HepG2 (cell line): ENCODE data around the gene MTR. TPM values are rescaled to one million over a fixed set of nuclear protein-coding genes. Genes with fewer than 3 reads are reported as not detected.

Source experiments
- ATAC-seq: fragments of 200-7000 bp; cut with Tn5 transposase; 3 replicates; pipeline ENCODE4 v1.9.1; 2020; ENCODE audit warnings: mild to moderate bottlenecking, moderate library complexity
- BruUV-seq: library from RNA; stranded (reverse); fragments of 400-500 nt; replicated peaks from 2 replicates; lab custom pipeline; 2021; lab: Mats Ljungman, UMichigan
- CTCF ChIA-PET: fragments of 300-600 bp; formaldehyde crosslinking; extraction: SDS; loops from one replicate; lab custom pipeline; 2021; ENCODE audit warnings: low total read pairs, inconsistent platforms, low intra/inter-chr PET ratio; lab: Yijun Ruan, JAX
- POLR2A ChIA-PET: fragments of 350-600 bp; sonication (Branson Sonifier 250); formaldehyde crosslinking; loops from one replicate; lab custom pipeline; 2020; ENCODE audit warnings: antibody characterized with exemption, inconsistent platforms; lab: Yijun Ruan, JAX
- DNase-seq: peaks from one replicate; pipeline ENCODE4 v3.0.0-alpha.2; 2015; ENCODE audit warnings: low spot score
- FAIRE-seq: peaks from 3 replicates; lab custom pipeline; 2011; peaks lifted over from hg19 to GRCh38; lab: Jason Lieb, UNC
- H2AFZ ChIP-seq: one replicate; pipeline ENCODE4 v1.6.1; 2011; ENCODE audit warnings: low read length, inconsistent platforms
- H3K27ac ChIP-seq: fragments of 300-600 bp; 3 replicates; pipeline ENCODE4 v1.8.0; 2011; ENCODE audit warnings: mixed run types, mild to moderate bottlenecking, mixed read lengths, low read length, inconsistent platforms; ENCODE audit not compliant: insufficient read depth; ENCODE audit errors: extremely low read length
- H3K27me3 ChIP-seq, 2 experiments: fragments of 200-600 bp in 1 of 2; 2 replicates in 1 of 2; 3 replicates in 1 of 2; pipeline versions ENCODE4 v1.6.0 to v1.8.0; 2011; ENCODE audit warnings: low read length in 2 of 2, mild to moderate bottlenecking in 2 of 2, moderate library complexity in 2 of 2, inconsistent platforms in 1 of 2; ENCODE audit not compliant: insufficient read depth in 2 of 2, control insufficient read depth in 1 of 2
- H3K36me3 ChIP-seq, 2 experiments: fragments of 200-600 bp in 1 of 2; replicated peaks in 1 of 2; 2 replicates in 1 of 2; 3 replicates in 1 of 2; pipeline versions ENCODE4 v1.5.1 to v1.8.0; 2011; ENCODE audit warnings: low read length in 2 of 2, inconsistent platforms in 1 of 2; ENCODE audit not compliant: insufficient read depth in 2 of 2, control insufficient read depth in 1 of 2
- H3K4me1 ChIP-seq: 2 replicates; pipeline ENCODE4 v1.5.1; 2012; ENCODE audit warnings: low read length, inconsistent platforms; ENCODE audit not compliant: insufficient read depth
- H3K4me2 ChIP-seq: 2 replicates; pipeline ENCODE4 v1.6.0; 2011; ENCODE audit warnings: low read depth, low read length, inconsistent platforms
- H3K4me3 ChIP-seq, 3 experiments: fragments of 200-600 bp in 1 of 3; sonication (generic), shearing (Covaris generic) in 1 of 3; replicated peaks in 1 of 3; 2 replicates each; pipeline ENCODE4 v1.5.1; 2011 to 2016; ENCODE audit warnings: low read length in 3 of 3, inconsistent platforms in 2 of 3, low read depth in 2 of 3, mild to moderate bottlenecking in 2 of 3, control low read depth in 1 of 3, mixed read lengths in 1 of 3; ENCODE audit not compliant: insufficient read depth in 1 of 3
- H3K79me2 ChIP-seq: one replicate; pipeline ENCODE4 v1.6.1; 2011; ENCODE audit warnings: low read length, inconsistent platforms; ENCODE audit not compliant: insufficient read depth
- H3K9ac ChIP-seq: 2 replicates; pipeline ENCODE4 v1.6.0; 2011; ENCODE audit warnings: mild to moderate bottlenecking, low read depth, low read length, inconsistent platforms; ENCODE audit not compliant: insufficient read depth
- H3K9me3 ChIP-seq: 2 replicates; pipeline ENCODE4 v1.5.1; 2012; ENCODE audit warnings: mild to moderate bottlenecking, low read length
- H4K20me1 ChIP-seq: 2 replicates; pipeline ENCODE4 v1.6.0; 2011; ENCODE audit warnings: inconsistent platforms, mild to moderate bottlenecking, low read length, moderate library complexity; ENCODE audit not compliant: insufficient read depth
- MED1 ChIP-seq: sonication (generic); formaldehyde crosslinking; IDR thresholded peaks from 2 replicates; pipeline ENCODE4 v1.4.0; 2020; ENCODE audit warnings: missing genetic modification reagents
- MED13 ChIP-seq: sonication (generic); formaldehyde crosslinking; IDR thresholded peaks from 2 replicates; pipeline ENCODE4 v1.5.0; 2020; ENCODE audit warnings: missing genetic modification reagents
- MIER3 ChIP-seq: IDR thresholded peaks from 2 replicates; pipeline ENCODE4 v1.6.1; 2016; ENCODE audit warnings: missing compliant biosample characterization, borderline replicate concordance
- MXD1 ChIP-seq: sonication (generic); formaldehyde crosslinking; IDR thresholded peaks from 2 replicates; pipeline ENCODE4 v1.4.0; 2020; ENCODE audit warnings: mild to moderate bottlenecking, missing genetic modification reagents
- PLSCR1 ChIP-seq: sonication (generic); formaldehyde crosslinking; IDR thresholded peaks from 2 replicates; pipeline ENCODE4 v1.5.0; 2020; ENCODE audit warnings: missing genetic modification reagents, mild to moderate bottlenecking, borderline replicate concordance
- RBFOX2 ChIP-seq: fragments of 200-400 bp; formaldehyde crosslinking; IDR thresholded peaks from 2 replicates; pipeline ENCODE4 v1.6.1; 2017; ENCODE audit warnings: low read depth, mild to moderate bottlenecking, low read length
- RFXAP ChIP-seq: sonication (generic); formaldehyde crosslinking; IDR thresholded peaks from 2 replicates; pipeline ENCODE4 v1.4.0; 2020; ENCODE audit warnings: missing genetic modification reagents, borderline replicate concordance
- SMARCE1 ChIP-seq: fragments of 450-650 bp; IDR thresholded peaks from 2 replicates; pipeline ENCODE4 v1.6.1; 2017; ENCODE audit warnings: borderline replicate concordance
- ZNF18 ChIP-seq: sonication (generic); formaldehyde crosslinking; IDR thresholded peaks from 2 replicates; pipeline ENCODE4 v1.8.0; 2022; ENCODE audit warnings: mild to moderate bottlenecking, missing genetic modification reagents; ENCODE audit not compliant: insufficient replicate concordance
- ZNF275 ChIP-seq: sonication (generic); formaldehyde crosslinking; IDR thresholded peaks from 2 replicates; pipeline ENCODE4 v1.8.0; 2022; ENCODE audit warnings: missing genetic modification reagents, mild to moderate bottlenecking, inconsistent platforms, borderline replicate concordance
- ZNF484 ChIP-seq: sonication (generic); formaldehyde crosslinking; IDR thresholded peaks from 2 replicates; pipeline ENCODE4 v1.5.1; 2020; ENCODE audit warnings: mild to moderate bottlenecking, low read depth, missing genetic modification reagents, borderline replicate concordance
- ZNF557 ChIP-seq: sonication (generic); formaldehyde crosslinking; IDR thresholded peaks from 2 replicates; pipeline ENCODE4 v1.4.0; 2020; ENCODE audit warnings: missing genetic modification reagents
- ZNF772 ChIP-seq: sonication (generic); formaldehyde crosslinking; IDR thresholded peaks from 2 replicates; pipeline ENCODE4 v1.5.0; 2020; ENCODE audit warnings: mild to moderate bottlenecking, missing genetic modification reagents
- WGBS: methylation state at CpG from one replicate; pipeline ENCODE4 v1.1.6; 2017; ENCODE audit warnings: low lambda C conversion rate; 5-methylcytosine and 5-hydroxymethylcytosine counted together
- in situ Hi-C: cut with HindIII; loops from 2 replicates; pipeline ENCODE4 v1.10.0; 2017; ENCODE audit warnings: low pct_unique_long_range_greater_than_20kb; ENCODE audit not compliant: extremely low pct_ligation_motif_present
- intact Hi-C: fragments of 100-400 bp; cut with micrococcal nuclease; formaldehyde crosslinking; loops from one replicate; pipeline ENCODE4 v1.10.0; 2022; ENCODE audit not compliant: unreplicated experiment
- polyA plus RNA-seq, 8 experiments: library from polyadenylated mRNA; depleted of rRNA in 3 of 8; stranded (reverse) in 7 of 8; unstranded in 1 of 8; fragments of >200 nt; fragmentation: Illumina TruSeq in 4 of 8; extraction: Trizol in 4 of 8; gene quantifications; 2 replicates each; pipeline versions ENCODE4 v1.2.1 to v1.2.3, GENCODE V29; 2011 to 2016; ENCODE audit warnings: low read depth in 4 of 8, missing spikeins in 1 of 8, mixed read lengths in 1 of 8; ENCODE audit not compliant: insufficient read depth in 1 of 8
- total RNA-seq, 5 experiments: library from RNA; depleted of rRNA; stranded (reverse); fragments of >200 nt; fragmentation: Illumina TruSeq; extraction: Trizol; gene quantifications; 2 replicates each; pipeline ENCODE4 v1.2.3, GENCODE V29; 2016; ENCODE audit warnings: low read depth in 1 of 5
- TF ChIP-seq, protein P1 (sequence below): sonication (generic); formaldehyde crosslinking; IDR thresholded peaks from 2 replicates; pipeline ENCODE4 v1.5.1; 2020; ENCODE audit warnings: mild to moderate bottlenecking, missing genetic modification reagents, moderate library complexity
- TF ChIP-seq, protein P2 (sequence below): sonication (generic); formaldehyde crosslinking; IDR thresholded peaks from 2 replicates; pipeline ENCODE4 v1.5.0; 2020; ENCODE audit warnings: mild to moderate bottlenecking, low read depth, missing genetic modification reagents, borderline replicate concordance

Gene MTR
- total and polyA plus RNA-seq, 2 of the 13 experiments (the other 11 are each of a cell fraction or from before 2014, with no cell fraction given) = 16.3 to 36.1 TPM

DNA sequence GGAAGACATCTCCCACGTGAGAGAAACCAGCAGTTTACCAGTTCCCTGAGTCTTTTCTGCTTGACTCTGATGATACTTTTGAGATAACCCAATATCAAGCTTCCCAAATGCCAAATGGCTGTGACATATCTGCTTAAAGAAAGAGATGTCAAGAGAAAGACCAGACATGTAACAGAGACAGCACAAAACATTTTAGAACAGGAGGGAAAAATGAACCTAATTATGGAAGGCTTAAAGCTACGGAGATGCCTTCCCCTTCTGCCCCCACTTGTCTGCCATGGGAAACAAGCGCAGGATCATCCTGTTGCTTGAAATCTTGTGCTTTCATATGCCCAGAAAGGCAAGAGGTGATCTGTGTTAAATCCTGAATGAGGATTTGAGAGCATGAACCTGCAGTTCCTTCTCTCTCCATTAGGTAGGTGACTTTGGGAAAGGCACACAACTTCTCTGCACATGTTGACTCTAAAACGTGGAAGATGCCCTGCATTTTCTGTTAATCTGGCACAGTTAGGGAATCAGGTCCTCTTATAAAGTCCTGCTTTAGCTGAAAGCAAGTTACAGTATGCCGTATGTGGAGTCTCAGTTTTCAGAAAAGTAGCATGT is 46.7 kb upstream of the MTR start (continued):
- TF ChIP-seq ZNF484 (CRISPR knock-in tag) = no peak
- TF ChIP-seq MED13 (CRISPR knock-in tag) = no peak
- TF ChIP-seq MED1 = no peak

DNA sequence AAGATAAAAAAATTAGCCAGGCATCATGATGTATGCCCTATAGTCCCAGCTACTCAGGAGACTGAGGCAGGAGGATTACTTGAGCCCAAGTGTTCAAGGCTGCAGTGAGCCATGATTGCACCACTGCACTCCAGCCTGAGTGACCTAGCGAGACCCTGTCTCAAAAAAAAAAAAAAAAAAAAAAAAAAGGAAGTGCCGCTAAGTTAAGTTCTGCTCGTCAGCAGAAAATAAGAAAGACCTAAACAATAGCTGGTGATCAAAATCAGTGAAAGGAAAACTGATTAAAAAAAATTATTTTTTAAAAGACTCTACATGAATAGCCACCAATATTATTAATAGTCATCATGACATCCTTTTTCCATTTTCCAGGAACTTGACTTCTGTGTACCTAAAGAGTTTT is 44.2 kb upstream of the MTR start:
- no peaks in the 10 kb centered on the region for H3K4me1 ChIP-seq
- intact Hi-C loops (loop anchor here (10.0 kb wide), 1 partner anchor 646 kb away; no protein-coding TSS in a partner anchor), in situ Hi-C loops (loop anchor here (10.0 to 25.0 kb wide), 2 partner anchors 386 to 634 kb away; no protein-coding TSS in a partner anchor)
- no TSS peak for BruUV-seq
- no peaks in the 10 kb centered on the region for H4K20me1 ChIP-seq
- no peak overlapping the region for H3K27ac ChIP-seq
- peaks cover 0 to 21% of the 10 kb centered on the region in 2 experiments; a peak in 3 of 5 replicates for H3K27me3 ChIP-seq
- H3K79me2 ChIP-seq = no peaks in the 10 kb centered on the region
- H3K4me2 ChIP-seq = no peak overlapping the region
- WGBS = 61% methylated on average over 3 of the region's 3 CpGs
- no peak overlapping the region for H3K9ac ChIP-seq
- no peaks in the 10 kb centered on the region for H3K9me3 ChIP-seq
- CTCF ChIA-PET = no interaction called here
- H3K36me3 ChIP-seq = no peaks in the 10 kb centered on the region
- H3K4me3 ChIP-seq = no peak overlapping the region
- ATAC-seq (no peak), FAIRE-seq (no peak), DNase-seq (no peak)
- no peak overlapping the region for H2AFZ ChIP-seq
- POLR2A ChIA-PET = no interaction called here
- no peak for TF ChIP-seq ZNF18 (CRISPR knock-in tag)
- no peak for TF ChIP-seq MIER3
- TF ChIP-seq ZNF772 (CRISPR knock-in tag) = no peak
- no peak for TF ChIP-seq SMARCE1
- TF ChIP-seq, protein P1, sequence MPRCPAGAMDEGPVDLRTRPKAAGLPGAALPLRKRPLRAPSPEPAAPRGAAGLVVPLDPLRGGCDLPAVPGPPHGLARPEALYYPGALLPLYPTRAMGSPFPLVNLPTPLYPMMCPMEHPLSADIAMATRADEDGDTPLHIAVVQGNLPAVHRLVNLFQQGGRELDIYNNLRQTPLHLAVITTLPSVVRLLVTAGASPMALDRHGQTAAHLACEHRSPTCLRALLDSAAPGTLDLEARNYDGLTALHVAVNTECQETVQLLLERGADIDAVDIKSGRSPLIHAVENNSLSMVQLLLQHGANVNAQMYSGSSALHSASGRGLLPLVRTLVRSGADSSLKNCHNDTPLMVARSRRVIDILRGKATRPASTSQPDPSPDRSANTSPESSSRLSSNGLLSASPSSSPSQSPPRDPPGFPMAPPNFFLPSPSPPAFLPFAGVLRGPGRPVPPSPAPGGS (CRISPR knock-in tag) = no peak
- no peak for TF ChIP-seq MXD1 (CRISPR knock-in tag)
- TF ChIP-seq, protein P2, sequence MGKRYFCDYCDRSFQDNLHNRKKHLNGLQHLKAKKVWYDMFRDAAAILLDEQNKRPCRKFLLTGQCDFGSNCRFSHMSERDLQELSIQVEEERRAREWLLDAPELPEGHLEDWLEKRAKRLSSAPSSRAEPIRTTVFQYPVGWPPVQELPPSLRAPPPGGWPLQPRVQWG = no peak
- TF ChIP-seq RFXAP (CRISPR knock-in tag) = no peak
- no peak for TF ChIP-seq ZNF557 (CRISPR knock-in tag)
- no peak for TF ChIP-seq PLSCR1
- no peak for TF ChIP-seq ZNF275
- TF ChIP-seq RBFOX2 = no peak
